Left lung (tissue), 10 donors: Measurements from ENCODE around the gene GTF2A1. TPM values are rescaled to one million over a fixed set of nuclear protein-coding genes. Genes with fewer than 3 reads are reported as not detected.

Experiments used
- ATAC-seq: fragments of 200-7000 bp; cut with Tn5 transposase; one replicate; pipeline ENCODE4 v1.9.1; 2020; ENCODE audit warnings: moderate library complexity
- DNase-seq, 4 donors: peaks; one replicate each; pipeline ENCODE4 v3.0.0-alpha.2; 2013 to 2020
- H3K27ac ChIP-seq, 2 donors: fragments of 200-600 bp; sonication (generic) in 1 of 2; one replicate each; pipeline versions ENCODE4 v1.5.0 to v1.8.0; 2020 to 2021
- H3K27me3 ChIP-seq, 2 donors: fragments of 200-600 bp; sonication (generic) in 1 of 2; one replicate each; pipeline versions ENCODE4 v1.5.0 to v1.8.0; 2020 to 2021
- H3K36me3 ChIP-seq, 2 donors: fragments of 200-600 bp; sonication (generic) in 1 of 2; one replicate each; pipeline versions ENCODE4 v1.5.0 to v1.8.0; 2020 to 2021
- H3K4me1 ChIP-seq, 2 donors: fragments of 200-600 bp; one replicate each; pipeline ENCODE4 v1.8.0; 2021
- H3K4me3 ChIP-seq, 2 donors: fragments of 200-600 bp; sonication (generic) in 1 of 2; one replicate each; pipeline versions ENCODE4 v1.5.0 to v1.8.0; 2020 to 2021; ENCODE audit warnings: mild to moderate bottlenecking in 1 of 2
- H3K9me3 ChIP-seq, 2 donors: fragments of 200-600 bp; sonication (generic) in 1 of 2; one replicate each; pipeline versions ENCODE4 v1.5.0 to v1.8.0; 2020 to 2021
- intact Hi-C, 2 donors: fragments of 100-400 bp; cut with DNase I; formaldehyde crosslinking; loops; one replicate each; pipeline versions ENCODE4 v1.11.2 to v1.14.2; 2022
- polyA plus RNA-seq, 6 donors: library from polyadenylated mRNA; unstranded; fragments of 120-200 nt; gene quantifications; one replicate each; pipeline ENCODE4 v1.2.1, GENCODE V29; 2013; ENCODE audit not compliant: insufficient read length in 6 of 6
- total RNA-seq, 2 donors: library from RNA; stranded (reverse); fragmentation: NEBNext Ultra II Directional; extraction: Animal tissue kit (Norgen Biotek cat#: 25700); gene quantifications; one replicate each; pipeline ENCODE4 v1.2.1, GENCODE V29; 2021
- TF ChIP-seq, protein P1 (sequence below), 2 donors: fragments of 200-600 bp; sonication (generic) in 1 of 2; IDR thresholded peaks; one replicate each; pipeline versions ENCODE4 v1.5.0 to v1.8.0; 2021; ENCODE audit warnings: antibody characterized with exemption in 2 of 2
- donor health status: DM: no; HTN: yes; CAD: no.
- donor health status: DM: no; HTN: no; CAD: no.

The GTF2A1 gene
- total and polyA plus RNA-seq, 8 donors, result 26.0 to 41.8 (median 33.3) TPM

GRCh38 chr14:81161749-81162148, 59.0 kb downstream of the GTF2A1 start:
- no peaks in the 10 kb centered on the region for H3K9me3 ChIP-seq
- H3K27me3 ChIP-seq, result no peaks in the 10 kb centered on the region
- H3K4me1 ChIP-seq, result peaks cover 0 to 12% of the 10 kb centered on the region in 2 donors
- H3K27ac ChIP-seq, result no peak overlapping the region
- ATAC-seq, result no peak
- no peaks in the 10 kb centered on the region for H3K36me3 ChIP-seq
- TF ChIP-seq, protein P1, sequence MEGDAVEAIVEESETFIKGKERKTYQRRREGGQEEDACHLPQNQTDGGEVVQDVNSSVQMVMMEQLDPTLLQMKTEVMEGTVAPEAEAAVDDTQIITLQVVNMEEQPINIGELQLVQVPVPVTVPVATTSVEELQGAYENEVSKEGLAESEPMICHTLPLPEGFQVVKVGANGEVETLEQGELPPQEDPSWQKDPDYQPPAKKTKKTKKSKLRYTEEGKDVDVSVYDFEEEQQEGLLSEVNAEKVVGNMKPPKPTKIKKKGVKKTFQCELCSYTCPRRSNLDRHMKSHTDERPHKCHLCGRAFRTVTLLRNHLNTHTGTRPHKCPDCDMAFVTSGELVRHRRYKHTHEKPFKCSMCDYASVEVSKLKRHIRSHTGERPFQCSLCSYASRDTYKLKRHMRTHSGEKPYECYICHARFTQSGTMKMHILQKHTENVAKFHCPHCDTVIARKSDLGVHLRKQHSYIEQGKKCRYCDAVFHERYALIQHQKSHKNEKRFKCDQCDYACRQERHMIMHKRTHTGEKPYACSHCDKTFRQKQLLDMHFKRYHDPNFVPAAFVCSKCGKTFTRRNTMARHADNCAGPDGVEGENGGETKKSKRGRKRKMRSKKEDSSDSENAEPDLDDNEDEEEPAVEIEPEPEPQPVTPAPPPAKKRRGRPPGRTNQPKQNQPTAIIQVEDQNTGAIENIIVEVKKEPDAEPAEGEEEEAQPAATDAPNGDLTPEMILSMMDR (IDR thresholded peaks at IDR 0.05), result no peak
- intact Hi-C loops, result loop anchor here in 1 of 2 donors (5.0 to 10.0 kb wide), 2 partner anchors 164 to 207 kb away; partner anchors contain the start of gene TSHR
- DNase-seq, result no peak
- no peak overlapping the region for H3K4me3 ChIP-seq

GRCh38 chr14:81161088-81161487, 59.7 kb downstream of the GTF2A1 start:
- no peaks in the 10 kb centered on the region for H3K9me3 ChIP-seq
- no peaks in the 10 kb centered on the region for H3K27me3 ChIP-seq
- no peak overlapping the region for H3K27ac ChIP-seq
- intact Hi-C loops, result loop anchor here in 1 of 2 donors (5.0 to 10.0 kb wide), 2 partner anchors 164 to 206 kb away; partner anchors contain the start of gene TSHR
- TF ChIP-seq, protein P1 (IDR thresholded peaks at IDR 0.05), result no peak
- ATAC-seq (no peak), DNase-seq (no peak)
- H3K36me3 ChIP-seq, result no peaks in the 10 kb centered on the region
- no peak overlapping the region for H3K4me3 ChIP-seq
- H3K4me1 ChIP-seq, result peaks cover 0 to 12% of the 10 kb centered on the region in 2 donors

- intact Hi-C loops, result no loop called here
- Histone ChIP-seq H3K27ac (peak overlapping the region in 1 of 2 donors; percentile 9), H3K4me3 (no peak overlapping the region), H3K4me1 (peaks cover 0 to 7% of the 10 kb centered on the region in 2 donors), H3K27me3 (no peaks in the 10 kb centered on the region), H3K36me3 (no peaks in the 10 kb centered on the region), H3K9me3 (no peaks in the 10 kb centered on the region)
- TF ChIP-seq, protein P1 (IDR thresholded peaks at IDR 0.05), result no peak
- DNase-seq (no peak), ATAC-seq (no peak)
These were observed 63.3 kb downstream of the GTF2A1 start for GRCh38 chr14:81157431-81157830.

DNA sequence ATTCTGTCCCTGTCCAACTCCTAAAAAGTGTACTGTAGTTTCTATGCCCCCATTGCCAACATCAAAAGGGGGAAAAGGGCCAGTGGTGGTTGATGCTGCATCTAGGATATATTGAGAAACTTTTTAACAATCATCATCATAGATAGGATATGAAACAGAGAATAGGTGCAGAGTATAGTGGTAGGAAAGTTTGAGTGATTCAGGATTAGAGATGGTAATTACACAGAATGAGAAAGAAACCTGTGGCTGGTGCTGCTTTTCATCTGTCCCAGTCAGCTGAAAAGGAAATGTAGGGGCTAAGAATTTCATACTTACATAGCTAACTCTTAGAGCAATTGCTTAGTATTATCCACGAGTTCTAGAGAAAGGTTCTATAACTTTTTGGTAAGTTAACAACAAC, 67.6 kb downstream of the GTF2A1 start:
- TF ChIP-seq, protein P1 (IDR thresholded peaks at IDR 0.05), result no peak
- intact Hi-C loops, result no loop called here
- Histone ChIP-seq H3K36me3 (no peaks in the 10 kb centered on the region), H3K4me1 (peaks cover 0 to 7% of the 10 kb centered on the region in 2 donors), H3K4me3 (no peak overlapping the region), H3K27me3 (no peaks in the 10 kb centered on the region), H3K9me3 (no peaks in the 10 kb centered on the region), H3K27ac (no peak overlapping the region)
- DNase-seq (no peak), ATAC-seq (no peak)

DNA sequence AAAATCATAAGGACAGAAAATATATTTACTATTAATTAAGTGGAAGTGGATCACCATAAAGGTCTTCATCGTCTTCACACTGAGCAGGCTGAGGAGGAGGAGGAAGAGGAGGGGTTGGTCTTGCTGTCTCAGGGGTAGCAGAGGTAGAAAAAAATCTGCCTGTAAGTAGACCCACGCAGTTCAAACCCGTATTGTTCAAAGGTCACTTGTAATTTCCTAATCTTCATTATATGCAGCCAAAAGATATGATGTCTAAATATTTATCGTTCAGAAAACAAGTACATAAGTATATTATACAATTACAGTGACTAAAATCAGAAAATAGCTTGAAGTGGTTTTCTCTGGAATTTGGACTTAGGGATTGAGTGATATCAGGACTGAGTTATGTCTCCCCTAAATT, 72.1 kb downstream of the GTF2A1 start:
- ATAC-seq, result no peak
- Histone ChIP-seq H3K27me3 (no peaks in the 10 kb centered on the region), H3K4me3 (no peak overlapping the region), H3K4me1 (peaks cover 0 to 3% of the 10 kb centered on the region in 2 donors), H3K36me3 (no peaks in the 10 kb centered on the region), H3K27ac (no peak overlapping the region), H3K9me3 (no peaks in the 10 kb centered on the region)
- no peak for DNase-seq
- TF ChIP-seq, protein P1 (IDR thresholded peaks at IDR 0.05), result no peak
- intact Hi-C loops, result no loop called here
